Activated B cell treated with CpG ODN at 0.5 μM for 24 hours (primary cell): Measurements from ENCODE around the gene CLCNKA. TPM values are rescaled to one million over a fixed set of nuclear protein-coding genes. Genes with fewer than 3 reads are reported as not detected.
"Not testable (repeated sequence)": the region's sequence is repeated elsewhere in the genome, so short reads cannot be mapped to it uniquely, and the experiment has no call there.

ENCODE experiments used
- ATAC-seq: fragments of 200-7000 bp; cut with Tn5 transposase; one replicate; pipeline ENCODE4 v1.10.0; 2021; ENCODE audit warnings: low read depth, mild to moderate bottlenecking, moderate library complexity
- CTCF ChIA-PET: fragments of 350-600 bp; sonication (Branson Sonifier 250); formaldehyde crosslinking; loops from one replicate; lab custom pipeline; 2021; ENCODE audit warnings: antibody characterized with exemption; lab: Charles Lee
- POLR2A ChIA-PET: fragments of 350-600 bp; sonication (Branson Sonifier 250); formaldehyde crosslinking; loops from one replicate; lab custom pipeline; 2021; ENCODE audit warnings: antibody characterized with exemption; lab: Charles Lee
- DNase-seq: peaks from one replicate; pipeline ENCODE4 v3.0.0; 2022
- H3K27ac Mint-ChIP-seq: one replicate; pipeline ENCODE4 v1.8.0; 2020; ENCODE audit warnings: mixed read lengths
- H3K27me3 Mint-ChIP-seq: one replicate; pipeline ENCODE4 v1.8.0; 2021; ENCODE audit warnings: mixed read lengths
- H3K36me3 Mint-ChIP-seq: one replicate; pipeline ENCODE4 v1.8.0; 2021; ENCODE audit warnings: low read depth, mixed read lengths
- H3K4me1 Mint-ChIP-seq: one replicate; pipeline ENCODE4 v1.8.0; 2021; ENCODE audit warnings: mixed read lengths
- H3K4me3 Mint-ChIP-seq: one replicate; pipeline ENCODE4 v1.8.0; 2020; ENCODE audit warnings: mild to moderate bottlenecking, mixed read lengths
- H3K9me3 Mint-ChIP-seq: one replicate; pipeline ENCODE4 v1.8.0; 2020; ENCODE audit warnings: mixed read lengths
- intact Hi-C: fragments of 100-400 bp; cut with micrococcal nuclease; formaldehyde crosslinking; loops from one replicate; pipeline ENCODE4 v1.15.1; 2024
- total RNA-seq: library from RNA; stranded (reverse); gene quantifications from 2 replicates; pipeline ENCODE4 v1.2.3, GENCODE V29; 2022
- TF ChIP-seq, protein P1 (sequence below): fragments of 200-600 bp; IDR thresholded peaks from one replicate; pipeline ENCODE4 v1.8.0; 2022; ENCODE audit warnings: antibody characterized with exemption, mild to moderate bottlenecking

Gene CLCNKA
- total RNA-seq, 1 donor from 2014 or later = 0.24 TPM

DNA sequence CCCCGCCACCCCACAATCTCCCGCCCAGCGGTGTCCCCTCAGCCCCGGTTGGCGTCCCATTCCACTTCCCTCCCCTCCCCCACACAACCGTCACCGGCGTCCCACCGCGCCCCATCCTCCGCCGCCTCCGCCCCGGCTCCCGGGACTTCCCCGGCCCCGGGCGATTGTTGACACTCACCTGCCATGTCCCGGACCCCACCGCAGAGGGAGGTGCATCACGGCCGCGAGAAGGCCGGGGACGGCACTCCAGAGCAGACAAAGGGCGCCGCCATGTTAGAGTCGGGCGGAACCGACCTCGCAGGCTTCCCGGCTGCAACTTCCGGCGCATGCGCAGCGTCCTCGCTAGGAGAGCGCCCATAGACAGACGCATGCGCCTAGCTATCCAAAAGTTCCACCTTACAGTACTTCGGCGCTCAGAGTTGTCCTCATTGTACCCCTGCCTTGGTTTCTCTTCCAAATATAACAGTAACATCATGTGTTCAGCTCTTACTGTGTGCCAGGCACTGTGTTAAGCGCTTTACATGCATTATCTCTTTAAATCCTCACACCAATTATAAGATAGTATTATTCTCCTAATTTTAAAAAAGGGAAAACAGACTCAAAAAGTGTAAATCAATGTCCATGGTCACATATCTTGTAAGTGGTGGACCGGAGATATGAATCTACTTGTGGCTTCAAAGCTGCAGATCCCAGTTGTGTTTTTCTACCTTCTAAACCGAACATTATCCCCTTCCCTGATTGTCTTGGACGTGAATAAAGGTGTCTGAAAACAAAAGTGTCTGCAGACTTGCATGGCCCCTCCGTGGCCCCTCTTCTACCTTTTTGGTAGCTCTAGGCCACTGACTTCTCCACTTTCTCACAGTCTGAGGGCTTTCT lies 45.8 kb upstream of the CLCNKA start, which contains the start of gene ZBTB17:
Gene ZBTB17, minus strand, starts transcription at position 297 of the 876 bp plus-strand sequence. CDS start 27,606 bp downstream, outside the sequence.
- Mint-ChIP-seq H3K36me3 (peaks cover 24% of the 10 kb centered on the region), H3K4me3 (peak within 1 kb of the TSS; percentile 93), H3K9me3 (no peaks in the 10 kb centered on the region), H3K4me1 (peaks cover 43% of the 10 kb centered on the region), H3K27ac (peak within 1 kb of the TSS; percentile 96), H3K27me3 (no peaks in the 10 kb centered on the region)
- intact Hi-C loops = loop anchor here (1.0 to 5.0 kb wide), 5 partner anchors 10 to 129 kb away; partner anchors contain the start of gene SPEN
- ChIA-PET POLR2A (interaction anchor here (0.5 to 4.7 kb wide), 24 partner anchors 10 to 451 kb away, joined by 3 to 282 read pairs (median 5); partner anchors contain the start of genes SPEN, SRARP and SZRD1), CTCF (interaction anchor here (0.6 to 3.2 kb wide), 7 partner anchors 12 to 184 kb away, joined by 3 to 22 read pairs (median 7); no protein-coding TSS in a partner anchor)
- DNase-seq (peak; percentile 95), ATAC-seq (peak; percentile 76)
- TF ChIP-seq, protein P1, sequence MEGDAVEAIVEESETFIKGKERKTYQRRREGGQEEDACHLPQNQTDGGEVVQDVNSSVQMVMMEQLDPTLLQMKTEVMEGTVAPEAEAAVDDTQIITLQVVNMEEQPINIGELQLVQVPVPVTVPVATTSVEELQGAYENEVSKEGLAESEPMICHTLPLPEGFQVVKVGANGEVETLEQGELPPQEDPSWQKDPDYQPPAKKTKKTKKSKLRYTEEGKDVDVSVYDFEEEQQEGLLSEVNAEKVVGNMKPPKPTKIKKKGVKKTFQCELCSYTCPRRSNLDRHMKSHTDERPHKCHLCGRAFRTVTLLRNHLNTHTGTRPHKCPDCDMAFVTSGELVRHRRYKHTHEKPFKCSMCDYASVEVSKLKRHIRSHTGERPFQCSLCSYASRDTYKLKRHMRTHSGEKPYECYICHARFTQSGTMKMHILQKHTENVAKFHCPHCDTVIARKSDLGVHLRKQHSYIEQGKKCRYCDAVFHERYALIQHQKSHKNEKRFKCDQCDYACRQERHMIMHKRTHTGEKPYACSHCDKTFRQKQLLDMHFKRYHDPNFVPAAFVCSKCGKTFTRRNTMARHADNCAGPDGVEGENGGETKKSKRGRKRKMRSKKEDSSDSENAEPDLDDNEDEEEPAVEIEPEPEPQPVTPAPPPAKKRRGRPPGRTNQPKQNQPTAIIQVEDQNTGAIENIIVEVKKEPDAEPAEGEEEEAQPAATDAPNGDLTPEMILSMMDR = no peak

DNA sequence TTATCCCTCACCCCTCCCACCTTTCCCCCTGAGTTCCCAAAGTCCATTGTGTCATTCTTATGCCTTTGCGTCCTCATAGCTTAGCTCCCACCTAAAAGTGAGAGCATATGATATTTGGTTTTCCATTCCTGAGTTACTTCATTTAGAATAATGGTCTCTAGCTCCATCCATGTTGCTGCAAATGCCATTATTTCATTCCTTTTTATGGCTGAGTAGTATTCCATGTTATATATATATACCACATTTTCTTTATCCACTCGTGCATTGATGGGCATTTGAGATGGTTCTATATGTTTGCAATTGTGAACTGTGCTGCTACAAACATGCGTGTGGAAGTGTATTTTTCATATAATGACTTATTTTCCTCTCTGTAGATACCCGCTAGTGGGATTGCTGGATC lies 43.9 kb upstream of the CLCNKA start:
- H3K4me3 Mint-ChIP-seq, CTCF ChIA-PET, H3K27ac Mint-ChIP-seq, POLR2A ChIA-PET, ATAC-seq, H3K27me3 Mint-ChIP-seq, H3K9me3 Mint-ChIP-seq, DNase-seq: not testable (repeated sequence)
- peaks cover 30% of the 10 kb centered on the region for H3K4me1 Mint-ChIP-seq
- H3K36me3 Mint-ChIP-seq = peaks cover 10% of the 10 kb centered on the region
- intact Hi-C loops = loop anchor here (2.0 to 5.0 kb wide), 3 partner anchors 13 to 41 kb away; no protein-coding TSS in a partner anchor

DNA sequence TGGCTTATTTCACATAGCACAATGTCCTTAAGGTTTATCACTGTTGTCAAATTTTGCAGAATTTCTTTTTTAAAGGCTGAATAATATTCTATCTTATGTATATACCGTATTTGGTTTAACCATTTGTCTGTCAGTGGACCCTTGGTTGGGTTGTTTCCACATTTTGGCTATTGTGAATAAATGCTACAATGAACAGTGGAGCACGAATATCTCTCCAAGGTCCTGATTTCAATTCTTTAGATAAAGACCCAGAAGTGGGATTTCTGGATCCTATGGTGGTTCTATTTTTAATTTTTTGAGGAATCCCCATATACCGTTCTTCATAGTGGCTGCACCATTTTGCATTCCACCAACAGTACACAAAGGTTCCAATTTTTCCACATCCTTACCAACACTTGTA lies 40.2 kb upstream of the CLCNKA start:
- ChIA-PET CTCF (no interaction called here), POLR2A (no interaction called here)
- TF ChIP-seq, protein P1 = no peak
- Mint-ChIP-seq H3K4me3 (no peak overlapping the region), H3K36me3 (no peaks in the 10 kb centered on the region), H3K27ac (no peak overlapping the region), H3K27me3 (no peaks in the 10 kb centered on the region), H3K9me3 (no peaks in the 10 kb centered on the region), H3K4me1 (peaks cover 2% of the 10 kb centered on the region)
- DNase-seq = no peak
- no peak for ATAC-seq
- intact Hi-C loops = no loop called here

DNA sequence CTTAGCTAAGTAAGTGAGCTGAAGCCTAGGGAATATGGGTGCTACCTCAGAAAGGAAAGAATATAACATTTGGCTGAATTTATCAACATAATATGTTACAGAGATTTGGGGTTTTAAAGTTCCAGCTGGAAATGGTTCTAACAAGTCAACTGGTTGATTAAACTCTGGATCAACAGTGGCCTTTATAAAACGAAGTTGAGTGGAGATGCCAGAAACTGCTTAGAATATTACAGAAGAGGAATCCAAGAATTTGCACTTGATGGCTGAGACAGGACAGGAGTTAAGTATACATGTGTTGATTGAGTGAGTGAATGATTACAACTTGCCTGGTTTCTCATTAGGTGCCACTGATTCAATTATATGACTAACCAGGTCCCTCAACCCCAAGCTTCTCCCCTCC lies 38.6 kb upstream of the CLCNKA start:
- Mint-ChIP-seq H3K27me3 (no peaks in the 10 kb centered on the region), H3K4me1 (no peaks in the 10 kb centered on the region), H3K27ac (no peak overlapping the region), H3K36me3 (no peaks in the 10 kb centered on the region), H3K9me3 (no peaks in the 10 kb centered on the region), H3K4me3 (no peak overlapping the region)
- CTCF ChIA-PET = interaction anchor here (1.3 kb wide), 1 partner anchor 168 kb away, joined by 3 read pairs; no protein-coding TSS in a partner anchor
- POLR2A ChIA-PET = interaction anchor here (0.6 kb wide), 1 partner anchor 20 kb away, joined by 3 read pairs; no protein-coding TSS in a partner anchor
- intact Hi-C loops = no loop called here
- no peak for ATAC-seq
- DNase-seq = no peak
- TF ChIP-seq, protein P1 = no peak

DNA sequence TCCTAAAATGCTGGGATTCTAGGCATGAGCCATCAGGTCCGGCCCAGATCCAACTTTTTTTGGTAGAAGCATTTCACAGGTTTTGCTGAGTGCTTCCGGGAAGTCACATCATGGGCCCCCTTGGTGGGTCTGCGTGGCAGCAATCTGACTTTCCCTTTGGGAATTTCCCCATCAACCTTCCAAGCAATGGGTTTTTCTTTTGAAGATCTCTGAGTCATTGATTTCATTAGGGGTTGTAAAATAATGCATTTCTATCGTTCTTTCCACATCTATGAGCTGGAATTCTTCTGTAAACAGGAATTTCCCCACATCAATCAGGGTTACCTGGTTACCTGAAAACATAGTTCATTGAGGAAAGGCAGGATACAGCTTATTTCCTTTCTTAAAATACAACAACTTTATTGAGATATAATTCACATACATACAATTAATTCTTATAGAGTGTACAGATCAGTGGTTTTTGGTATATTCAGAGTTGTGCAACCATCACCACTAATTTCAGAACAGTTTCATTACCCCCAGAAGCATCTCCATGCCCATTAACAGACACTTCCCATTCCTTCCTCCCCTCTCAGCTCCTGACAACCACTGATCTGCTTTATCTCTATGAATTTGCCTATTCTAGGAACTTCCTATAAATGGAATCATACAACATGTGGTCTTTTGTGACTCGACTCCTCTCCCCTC lies 36.1 kb upstream of the CLCNKA start:
- intact Hi-C loops = no loop called here
- POLR2A ChIA-PET = interaction anchor here (0.6 to 2.1 kb wide), 4 partner anchors 10 to 528 kb away, joined by 3 to 10 read pairs (median 4); partner anchors contain the start of genes SRARP and ZBTB17
- TF ChIP-seq, protein P1 = no peak
- no peaks in the 10 kb centered on the region for H3K36me3 Mint-ChIP-seq
- DNase-seq (no peak), ATAC-seq (no peak)
- CTCF ChIA-PET = no interaction called here
- no peaks in the 10 kb centered on the region for H3K4me1 Mint-ChIP-seq
- H3K27ac Mint-ChIP-seq = no peak overlapping the region
- no peak overlapping the region for H3K4me3 Mint-ChIP-seq
- no peaks in the 10 kb centered on the region for H3K27me3 Mint-ChIP-seq
- H3K9me3 Mint-ChIP-seq = no peaks in the 10 kb centered on the region
